NB4 (cell line): Measurements from ENCODE around the gene C2CD2.

ENCODE experiments used
- DNase-seq: peaks from one replicate; pipeline ENCODE4 v3.0.0; 2010; ENCODE audit warnings: low read depth
- H3K4me3 ChIP-seq: one replicate; pipeline ENCODE4 v1.5.1; 2011; ENCODE audit warnings: mild to moderate bottlenecking, low read depth, low read length, moderate library complexity
- MYC ChIP-seq: IDR thresholded peaks from 2 replicates; pipeline ENCODE4 v1.6.1; 2011; ENCODE audit warnings: low read depth, low read length
- POLR2A ChIP-seq: IDR thresholded peaks from 2 replicates; pipeline ENCODE4 v1.6.1; 2011; ENCODE audit warnings: mild to moderate bottlenecking; ENCODE audit not compliant: insufficient read length; ENCODE audit errors: extremely low read depth
- TF ChIP-seq, protein P1 (sequence below): IDR thresholded peaks from one replicate; pipeline ENCODE4 v1.5.1; 2012; ENCODE audit warnings: low read depth, low read length
- TF ChIP-seq, protein P2 (sequence below): IDR thresholded peaks from 2 replicates; pipeline ENCODE4 v1.6.1; 2011; ENCODE audit warnings: low read depth, low read length

Gene C2CD2

DNA sequence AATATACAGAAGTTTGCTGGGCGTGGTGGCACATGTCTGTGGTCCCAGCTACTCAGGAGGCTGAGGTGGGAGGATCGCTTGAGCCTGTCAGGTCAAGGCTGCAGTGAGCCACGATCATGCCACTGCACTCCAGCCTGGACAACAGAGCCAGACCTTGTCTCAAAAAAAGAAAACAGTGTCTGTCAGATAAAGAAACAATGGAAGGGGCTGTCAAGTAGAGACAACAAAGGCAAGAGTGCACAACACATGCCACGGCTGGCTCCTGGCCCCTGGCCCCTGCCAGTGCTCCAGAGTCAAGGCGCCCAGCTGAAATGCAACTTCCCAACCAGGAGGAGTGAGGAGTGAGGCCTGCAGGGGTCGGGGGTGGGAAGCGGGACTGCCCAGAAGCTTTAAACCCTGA, 107.3 kb downstream of the C2CD2 start:
- DNase-seq: no peak
- TF ChIP-seq, protein P1, sequence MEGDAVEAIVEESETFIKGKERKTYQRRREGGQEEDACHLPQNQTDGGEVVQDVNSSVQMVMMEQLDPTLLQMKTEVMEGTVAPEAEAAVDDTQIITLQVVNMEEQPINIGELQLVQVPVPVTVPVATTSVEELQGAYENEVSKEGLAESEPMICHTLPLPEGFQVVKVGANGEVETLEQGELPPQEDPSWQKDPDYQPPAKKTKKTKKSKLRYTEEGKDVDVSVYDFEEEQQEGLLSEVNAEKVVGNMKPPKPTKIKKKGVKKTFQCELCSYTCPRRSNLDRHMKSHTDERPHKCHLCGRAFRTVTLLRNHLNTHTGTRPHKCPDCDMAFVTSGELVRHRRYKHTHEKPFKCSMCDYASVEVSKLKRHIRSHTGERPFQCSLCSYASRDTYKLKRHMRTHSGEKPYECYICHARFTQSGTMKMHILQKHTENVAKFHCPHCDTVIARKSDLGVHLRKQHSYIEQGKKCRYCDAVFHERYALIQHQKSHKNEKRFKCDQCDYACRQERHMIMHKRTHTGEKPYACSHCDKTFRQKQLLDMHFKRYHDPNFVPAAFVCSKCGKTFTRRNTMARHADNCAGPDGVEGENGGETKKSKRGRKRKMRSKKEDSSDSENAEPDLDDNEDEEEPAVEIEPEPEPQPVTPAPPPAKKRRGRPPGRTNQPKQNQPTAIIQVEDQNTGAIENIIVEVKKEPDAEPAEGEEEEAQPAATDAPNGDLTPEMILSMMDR: no peak
- no peak for TF ChIP-seq POLR2A
- TF ChIP-seq, protein P2, sequence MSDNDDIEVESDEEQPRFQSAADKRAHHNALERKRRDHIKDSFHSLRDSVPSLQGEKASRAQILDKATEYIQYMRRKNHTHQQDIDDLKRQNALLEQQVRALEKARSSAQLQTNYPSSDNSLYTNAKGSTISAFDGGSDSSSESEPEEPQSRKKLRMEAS: no peak
- TF ChIP-seq MYC: no peak
- H3K4me3 ChIP-seq: no peak overlapping the region

DNA sequence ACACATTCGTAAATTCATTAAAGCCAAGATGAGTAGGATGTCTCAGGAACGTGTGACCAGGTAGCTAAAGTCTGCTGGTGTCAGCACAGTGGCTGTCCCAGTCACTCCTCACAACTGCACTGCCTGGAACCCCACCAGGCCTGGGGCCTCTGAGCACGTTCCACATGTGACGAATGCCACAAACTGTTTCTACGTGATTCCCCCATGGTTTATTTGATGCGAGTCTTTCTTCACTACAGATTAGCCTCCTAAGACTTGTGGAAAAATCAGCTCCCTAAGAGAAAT, 107.8 kb downstream of the C2CD2 start:
- TF ChIP-seq POLR2A: no peak
- no peak overlapping the region for H3K4me3 ChIP-seq
- DNase-seq: no peak

DNA sequence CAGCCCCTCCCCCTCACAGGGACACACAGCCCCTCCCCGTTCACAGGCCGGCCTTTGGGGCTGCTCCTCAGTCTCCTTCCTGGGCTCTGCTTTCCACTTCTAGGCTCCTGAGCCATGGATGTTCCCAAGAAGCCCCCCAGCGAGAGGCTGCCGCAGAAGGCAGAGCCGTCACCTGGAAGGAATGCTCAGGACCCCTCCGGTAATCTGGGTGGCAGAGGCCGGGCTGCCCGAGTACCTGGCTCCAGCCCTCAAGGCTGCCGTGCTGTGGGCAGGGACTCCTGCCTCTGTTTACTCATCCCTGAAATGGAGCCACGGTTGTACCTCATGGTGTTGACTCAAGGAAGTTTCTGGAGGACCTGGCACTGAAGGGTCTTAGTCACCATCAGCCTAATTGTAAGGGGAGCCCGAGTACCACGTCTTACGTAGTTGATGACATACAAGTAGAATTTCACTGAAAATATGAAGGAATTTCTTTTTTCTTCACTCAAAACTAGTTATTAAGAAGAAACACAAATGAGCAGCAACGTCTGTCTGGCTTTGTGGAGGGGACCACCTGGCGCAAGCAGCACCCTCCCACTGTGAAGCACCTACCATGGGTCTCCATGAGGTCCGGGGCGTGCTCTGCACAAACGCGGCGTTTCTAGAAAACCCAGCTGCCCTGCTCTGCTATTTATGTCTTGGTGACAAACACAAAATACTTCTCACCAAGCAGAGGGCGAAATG, 108.3 kb downstream of the C2CD2 start:
- DNase-seq: no peak
- TF ChIP-seq MYC: no peak
- TF ChIP-seq, protein P1: no peak
- TF ChIP-seq, protein P2: no peak
- no peak overlapping the region for H3K4me3 ChIP-seq

DNA sequence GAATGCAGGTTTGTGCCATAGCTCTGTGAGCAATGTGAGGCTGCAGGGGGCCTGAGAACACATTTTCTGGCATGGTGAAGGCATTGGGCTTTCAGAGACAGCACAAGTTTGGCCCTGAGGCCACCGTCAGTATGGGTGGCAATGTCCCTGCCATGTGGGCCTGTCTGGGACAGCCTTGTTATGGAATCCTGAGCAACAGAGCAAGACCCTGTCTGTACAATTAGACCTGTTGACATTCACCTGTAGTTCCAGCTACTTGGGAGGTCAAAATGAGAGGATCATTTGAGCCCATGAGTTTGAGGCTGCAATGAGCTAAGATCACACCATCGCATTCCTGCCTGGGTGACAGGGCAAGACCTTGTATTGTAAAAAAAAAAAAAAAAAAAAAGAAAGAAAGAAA, 110.2 kb downstream of the C2CD2 start:
- TF ChIP-seq, protein P1: no peak
- TF ChIP-seq MYC (no peak), POLR2A (no peak)
- TF ChIP-seq, protein P2: no peak
- no peak for DNase-seq
- H3K4me3 ChIP-seq: no peak overlapping the region

DNA sequence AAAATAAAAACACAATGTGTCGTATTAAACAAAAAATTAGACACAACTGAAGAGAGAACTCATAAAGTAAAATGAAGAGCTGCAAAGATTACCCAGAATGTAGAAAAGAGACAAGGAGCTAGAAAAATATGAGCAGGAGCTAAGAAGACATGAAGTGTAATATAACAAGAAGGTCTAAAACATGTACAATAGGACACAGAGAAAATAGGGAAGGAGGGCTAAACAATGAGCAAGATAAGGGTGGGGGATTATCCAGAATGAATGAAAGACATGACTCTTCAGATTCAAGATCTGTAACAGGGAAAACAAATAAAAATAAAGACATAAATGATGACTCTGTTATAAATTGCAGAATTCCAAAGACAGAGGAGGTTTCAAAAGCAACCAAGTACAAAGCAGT, 112.9 kb downstream of the C2CD2 start:
- TF ChIP-seq MYC: no peak
- TF ChIP-seq POLR2A: no peak
- TF ChIP-seq, protein P2: no peak
- TF ChIP-seq, protein P1: no peak
- H3K4me3 ChIP-seq: no peak overlapping the region
- DNase-seq: no peak

DNA sequence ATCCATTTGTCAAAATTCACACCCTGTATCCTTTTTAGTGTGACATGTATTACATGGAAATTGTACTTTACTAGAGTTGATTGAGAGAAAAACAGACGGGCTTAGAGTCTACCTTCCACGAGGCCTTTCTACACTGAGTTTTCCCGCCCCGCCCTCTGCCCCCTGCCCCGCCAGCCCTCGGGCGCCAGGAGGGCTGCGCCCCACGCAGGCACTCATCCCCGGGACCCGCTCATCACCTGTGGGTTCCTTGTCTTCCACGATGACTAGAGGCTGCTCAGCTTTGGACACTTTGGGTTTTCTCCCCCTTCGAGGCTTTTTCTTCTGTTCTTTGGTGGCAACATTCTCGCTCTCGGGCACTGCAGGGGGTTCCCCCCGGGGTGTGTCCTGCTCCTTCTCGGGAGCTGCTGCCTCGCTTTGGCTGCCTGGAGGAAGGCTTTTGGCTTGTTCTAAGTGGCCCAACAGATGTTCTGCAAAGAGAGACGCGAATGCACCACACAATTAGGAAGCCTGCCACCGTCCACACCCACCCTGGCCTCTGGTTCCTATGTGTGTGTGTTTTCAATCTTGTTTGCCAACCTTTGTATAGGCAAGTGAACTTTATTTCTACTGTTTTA, 114.3 kb downstream of the C2CD2 start:
- TF ChIP-seq POLR2A: no peak
- TF ChIP-seq, protein P1: no peak
- TF ChIP-seq, protein P2: no peak
- no peak for TF ChIP-seq MYC
- DNase-seq: no peak
- no peak overlapping the region for H3K4me3 ChIP-seq
